Measurements from ENCODE around the gene AHNAK. TPM values are rescaled to one million over a fixed set of nuclear protein-coding genes. Genes with fewer than 3 reads are reported as not detected.
"Not testable (repeated sequence)": the region's sequence is repeated elsewhere in the genome, so short reads cannot be mapped to it uniquely, and the experiment has no call there.

AHNAK gene
- total RNA-seq, 2 experiments from 2014 or later, result 180 to 390 TPM

DNA sequence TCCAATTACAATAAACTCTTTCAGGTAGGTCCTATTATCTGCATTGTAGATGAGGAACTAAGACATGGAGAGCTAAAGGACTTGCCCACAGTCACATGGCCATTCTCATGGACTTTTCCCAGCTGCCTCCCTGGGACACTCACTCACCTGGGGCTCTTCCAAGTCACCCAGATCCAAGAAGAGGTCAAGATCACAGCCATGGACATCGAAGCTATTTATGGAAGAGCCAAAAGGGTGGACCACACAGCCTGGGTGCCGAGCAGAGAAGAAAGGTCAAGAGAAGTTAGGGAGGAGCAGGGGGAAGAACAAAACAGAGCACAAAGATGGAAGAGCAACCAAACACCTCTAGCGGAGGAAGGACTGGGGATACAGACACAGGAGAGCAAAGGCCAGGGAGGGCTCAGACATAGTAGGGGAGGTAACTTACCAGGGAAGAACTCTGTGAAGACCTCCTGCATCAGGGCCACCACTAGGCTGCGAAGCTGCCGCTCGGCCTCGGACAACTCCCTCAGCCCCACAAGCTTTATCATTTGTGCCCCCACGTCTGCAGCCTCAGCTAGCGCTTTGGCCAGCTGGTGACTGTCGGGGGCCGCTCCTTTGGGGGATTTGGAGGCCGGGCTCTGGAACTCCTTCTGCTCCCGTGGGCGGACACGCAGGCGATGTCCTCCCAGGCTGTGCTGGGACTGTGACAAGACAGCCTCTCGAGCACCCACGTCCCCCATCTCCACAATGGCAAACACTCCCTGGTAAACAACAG is 34.5 kb upstream of the AHNAK start:
- Mint-ChIP-seq H3K4me3 (no peak overlapping the region), H3K4me1 (no peaks in the 10 kb centered on the region), H3K27ac (no peak overlapping the region), H3K27me3 (no peaks in the 10 kb centered on the region), H3K9me3 (ENCODE audit: low read depth) (no peaks in the 10 kb centered on the region), H3K36me3 (peaks cover 24% of the 10 kb centered on the region)
- no peak for DNase-seq
- CTCF ChIA-PET, result interaction anchor here (2.5 kb wide), 1 partner anchor 10 kb away, joined by 8 read pairs; the partner anchor contains the start of gene TUT1
- ATAC-seq, result no peak

DNA sequence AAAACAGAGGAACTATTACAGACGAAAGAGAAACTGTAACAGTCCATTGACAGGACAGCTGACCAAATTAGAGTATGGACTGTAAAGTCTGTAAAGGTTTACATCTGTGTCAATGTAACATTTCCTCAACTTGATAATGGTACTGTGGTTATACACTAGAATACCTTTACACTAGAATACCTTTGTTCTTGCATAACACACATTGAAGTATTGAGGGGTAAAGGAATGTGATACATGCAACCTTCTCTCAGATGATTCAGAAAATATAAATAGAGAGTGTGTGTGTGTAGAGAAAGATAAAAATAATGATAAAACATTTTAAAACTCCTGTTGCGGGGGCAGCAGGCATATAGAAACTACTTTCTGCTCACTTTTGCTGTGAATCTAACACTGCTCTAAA is 32.6 kb upstream of the AHNAK start:
- ATAC-seq, result no peak
- peaks cover 13% of the 10 kb centered on the region for H3K4me1 Mint-ChIP-seq
- H3K27ac Mint-ChIP-seq, result no peak overlapping the region
- peaks cover 24% of the 10 kb centered on the region for H3K36me3 Mint-ChIP-seq
- DNase-seq, result no peak
- no peak overlapping the region for H3K4me3 Mint-ChIP-seq
- no peaks in the 10 kb centered on the region for H3K9me3 Mint-ChIP-seq (ENCODE audit: low read depth)
- H3K27me3 Mint-ChIP-seq, result no peaks in the 10 kb centered on the region
- CTCF ChIA-PET, result interaction anchor here (0.9 to 1.6 kb wide), 3 partner anchors 12 to 155 kb away, joined by 4 to 5 read pairs (median 5); partner anchors contain the start of gene TUT1

DNA sequence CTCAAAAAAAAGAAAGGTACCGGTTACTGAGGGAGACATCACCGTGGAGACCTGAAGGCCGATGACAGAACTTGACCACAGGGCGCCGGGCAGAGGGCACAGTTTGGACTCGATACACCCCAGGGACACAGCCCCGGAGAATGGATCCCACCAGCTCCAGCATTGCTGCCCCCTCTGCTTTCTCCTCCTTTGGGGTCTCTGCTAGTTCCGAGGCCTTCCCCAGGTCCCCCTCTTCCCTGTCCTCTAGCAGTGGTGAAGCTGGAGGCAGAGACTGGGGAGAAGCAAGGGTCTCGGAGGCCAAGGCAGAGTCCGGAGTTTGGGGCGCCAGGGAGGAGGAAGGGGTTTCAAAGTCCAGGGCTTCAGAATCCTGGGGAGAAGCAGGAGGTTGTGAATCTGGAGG is 31.9 kb upstream of the AHNAK start:
- Mint-ChIP-seq H3K27me3 (no peaks in the 10 kb centered on the region), H3K27ac (no peak overlapping the region), H3K4me3 (no peak overlapping the region), H3K36me3 (peaks cover 21% of the 10 kb centered on the region), H3K9me3 (ENCODE audit: low read depth) (no peaks in the 10 kb centered on the region), H3K4me1 (peaks cover 13% of the 10 kb centered on the region)
- CTCF ChIA-PET, result interaction anchor here (0.9 to 1.6 kb wide), 3 partner anchors 13 to 154 kb away, joined by 4 to 5 read pairs (median 5); partner anchors contain the start of gene TUT1
- no peak for DNase-seq
- ATAC-seq, result no peak

DNA sequence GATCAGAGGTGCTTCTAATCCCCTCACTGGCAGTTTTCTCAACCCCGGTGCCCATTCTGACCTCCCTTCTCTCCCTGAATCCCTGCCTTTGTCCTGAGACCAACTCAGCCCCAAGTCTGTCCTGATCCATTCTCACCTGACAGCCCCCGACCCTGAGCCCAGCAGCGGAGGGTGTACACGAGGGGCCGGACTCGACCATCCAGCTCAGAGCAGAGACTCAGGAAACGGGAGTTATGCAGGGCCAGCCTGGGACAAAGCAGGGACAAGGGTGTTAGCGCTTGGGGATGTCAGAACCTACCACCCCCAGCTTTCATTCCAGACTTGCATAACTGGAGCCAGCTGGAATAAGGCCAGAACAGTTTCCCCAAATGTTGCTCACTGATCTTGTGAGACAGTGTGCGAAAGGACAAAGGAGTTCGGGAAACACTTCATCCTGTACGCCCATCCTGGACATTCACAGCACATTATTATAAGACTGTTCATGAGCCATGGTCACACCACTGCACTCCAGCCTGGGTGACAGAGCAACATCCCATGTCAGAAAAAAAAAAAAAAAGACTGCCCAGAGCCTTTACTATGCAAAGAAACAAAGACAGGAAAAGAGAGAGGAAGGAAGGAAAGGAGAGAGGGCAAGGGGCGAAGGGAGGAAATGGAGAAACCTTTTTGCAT is 30.6 kb upstream of the AHNAK start:
- peaks cover 28% of the 10 kb centered on the region for H3K36me3 Mint-ChIP-seq
- peaks cover 22% of the 10 kb centered on the region for H3K4me1 Mint-ChIP-seq
- CTCF ChIA-PET, result interaction anchor here (1.1 to 1.2 kb wide), 2 partner anchors 11 to 152 kb away, joined by 3 to 5 read pairs; no protein-coding TSS in a partner anchor
- H3K4me3 Mint-ChIP-seq, result no peak overlapping the region
- no peaks in the 10 kb centered on the region for H3K9me3 Mint-ChIP-seq (ENCODE audit: low read depth)
- no peak for DNase-seq
- no peak for ATAC-seq
- no peak overlapping the region for H3K27ac Mint-ChIP-seq
- no peaks in the 10 kb centered on the region for H3K27me3 Mint-ChIP-seq

DNA sequence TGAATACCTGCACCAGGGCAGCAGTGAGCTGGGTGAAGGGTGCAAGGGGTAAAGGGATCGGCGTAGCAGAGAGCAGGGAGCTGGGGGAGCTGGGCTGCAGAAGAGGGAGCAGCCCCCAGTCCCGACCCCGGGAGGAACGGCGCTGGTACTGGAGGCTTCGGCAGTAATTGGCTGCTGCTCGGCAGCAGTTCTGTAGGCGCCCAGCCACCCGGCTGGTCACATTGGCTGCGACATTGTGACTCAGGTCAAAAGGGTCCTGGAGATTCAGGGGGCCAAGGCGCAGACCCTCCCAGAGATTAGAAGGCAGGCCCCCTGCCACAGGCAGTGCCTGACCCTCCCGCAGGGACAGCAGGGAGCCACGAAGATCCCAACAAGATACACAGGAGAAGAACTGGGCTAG is 29.2 kb upstream of the AHNAK start:
- ATAC-seq (no peak), DNase-seq (no peak)
- CTCF ChIA-PET, result interaction anchor here (0.8 to 3.8 kb wide), 4 partner anchors 16 to 181 kb away, joined by 3 to 28 read pairs (median 4); partner anchors contain the start of gene TUT1
- peak overlapping the region; percentile 94 for H3K4me3 Mint-ChIP-seq
- peaks cover 35% of the 10 kb centered on the region for H3K4me1 Mint-ChIP-seq
- peaks cover 35% of the 10 kb centered on the region for H3K36me3 Mint-ChIP-seq
- H3K27ac Mint-ChIP-seq, result no peak overlapping the region
- no peaks in the 10 kb centered on the region for H3K27me3 Mint-ChIP-seq
- H3K9me3 Mint-ChIP-seq (ENCODE audit: low read depth), result no peaks in the 10 kb centered on the region

DNA sequence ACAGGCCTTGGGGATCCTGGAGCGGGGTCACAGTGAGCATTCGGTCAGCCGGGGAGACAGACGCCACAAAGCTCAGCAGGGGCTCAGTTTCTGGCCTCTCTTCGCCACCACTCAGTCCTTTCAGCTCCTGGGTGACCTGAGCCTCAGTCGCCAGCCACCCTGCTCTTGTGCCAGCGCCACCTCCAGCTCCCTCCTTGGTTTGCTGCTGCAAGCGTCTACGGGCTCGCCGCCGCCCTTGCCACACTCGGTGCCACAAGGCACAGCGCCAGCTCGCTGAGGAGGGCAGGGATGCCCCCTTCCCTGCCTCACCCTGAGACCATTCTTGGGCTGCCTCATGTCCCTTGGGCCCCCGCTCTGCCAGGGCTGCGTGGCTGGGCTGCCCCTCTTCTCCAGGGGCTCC is 28.6 kb upstream of the AHNAK start:
- peaks cover 41% of the 10 kb centered on the region for H3K4me1 Mint-ChIP-seq
- H3K27ac Mint-ChIP-seq, result peak overlapping the region; percentile 89
- CTCF ChIA-PET, result interaction anchor here (0.6 to 6.5 kb wide), 11 partner anchors 14 to 180 kb away, joined by 3 to 44 read pairs (median 5); partner anchors contain the start of gene TUT1
- H3K9me3 Mint-ChIP-seq (ENCODE audit: low read depth), result no peaks in the 10 kb centered on the region
- no peaks in the 10 kb centered on the region for H3K27me3 Mint-ChIP-seq
- peak overlapping the region; percentile 94 for H3K4me3 Mint-ChIP-seq
- ATAC-seq (no peak), DNase-seq (no peak)
- peaks cover 40% of the 10 kb centered on the region for H3K36me3 Mint-ChIP-seq

DNA sequence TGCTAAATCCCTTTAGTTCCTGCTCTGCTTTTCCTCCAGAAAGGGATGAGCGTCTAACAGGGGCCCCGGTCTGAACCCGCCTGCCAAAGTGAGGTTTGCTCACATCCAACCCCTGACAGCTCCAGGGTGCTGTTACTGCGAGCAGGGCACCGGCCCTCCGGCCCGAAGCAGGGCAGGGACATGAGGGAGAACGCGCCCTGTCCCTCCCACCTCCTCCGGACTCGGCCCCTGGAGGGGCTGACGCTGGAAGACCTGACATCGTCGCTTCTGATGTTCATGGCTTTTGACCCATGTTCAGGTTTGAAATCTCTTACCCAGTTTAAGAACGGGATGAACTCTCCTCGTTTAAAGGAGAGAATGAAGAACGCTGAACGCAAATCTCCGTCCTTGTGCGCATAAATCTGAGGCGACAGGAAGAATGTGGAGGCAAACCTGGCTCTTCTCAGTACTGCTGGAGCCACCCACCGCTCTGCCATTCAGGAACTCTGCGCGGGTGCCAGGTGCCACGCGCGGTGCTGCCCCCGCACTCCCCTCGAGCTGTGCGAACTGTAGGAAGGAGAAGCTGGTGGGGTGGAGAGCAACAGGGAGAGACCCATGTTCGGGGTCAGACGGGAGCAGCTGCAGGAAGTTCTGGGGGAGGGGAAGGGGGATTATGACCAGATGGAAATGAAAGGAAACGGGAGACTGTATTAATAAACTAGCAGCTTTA is 27.9 kb upstream of the AHNAK start:
- Mint-ChIP-seq H3K9me3 (ENCODE audit: low read depth) (no peaks in the 10 kb centered on the region), H3K36me3 (peaks cover 44% of the 10 kb centered on the region), H3K27ac (peak overlapping the region; percentile 89), H3K4me3 (peak overlapping the region; percentile 94), H3K27me3 (no peaks in the 10 kb centered on the region), H3K4me1 (peaks cover 45% of the 10 kb centered on the region)
- ATAC-seq, result peak; percentile 21
- CTCF ChIA-PET, result interaction anchor here (0.5 to 6.5 kb wide), 19 partner anchors 13 to 248 kb away, joined by 3 to 60 read pairs (median 5); partner anchors contain the start of genes HNRNPUL2 and TUT1
- DNase-seq, result no peak

DNA sequence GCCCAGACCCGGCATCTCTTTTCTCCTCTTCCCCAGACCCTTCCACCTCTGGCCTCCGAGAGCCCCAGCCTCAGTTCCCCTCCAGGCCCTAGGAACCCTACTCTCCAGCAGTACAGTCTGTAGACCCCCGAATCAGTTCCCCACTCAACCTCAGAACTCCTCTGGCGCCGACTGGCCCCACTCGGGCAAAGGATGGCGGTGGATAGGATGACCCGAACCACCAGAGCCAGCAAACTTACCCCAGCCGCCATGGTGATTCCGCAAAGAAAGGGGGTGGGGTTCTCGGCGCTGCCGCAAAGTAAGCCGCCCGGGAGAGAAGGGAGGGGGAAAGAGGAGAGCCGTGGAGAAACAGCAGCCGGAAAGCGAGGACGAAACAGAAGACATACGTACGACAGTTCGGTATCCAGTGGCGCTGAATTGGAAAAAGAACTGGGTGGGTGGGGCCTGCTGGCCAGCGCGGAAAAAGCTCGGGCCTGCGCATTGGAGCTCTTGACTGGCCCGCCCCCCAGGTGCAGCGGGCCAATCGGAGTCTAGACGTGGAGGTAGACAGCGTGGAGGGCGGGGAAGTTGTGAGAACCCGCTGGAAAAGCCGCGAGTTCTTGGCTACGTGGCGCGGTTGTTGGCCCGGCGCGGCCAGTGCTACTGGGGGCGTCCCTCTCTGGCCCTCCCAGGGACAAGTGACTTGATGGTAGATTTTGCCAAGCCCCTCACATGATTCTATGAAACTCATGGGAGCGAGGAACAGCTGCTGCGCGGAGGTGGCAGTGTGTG is 27.2 kb upstream of the AHNAK start, which contains the start of gene EEF1G:
TSS of gene EEF1G (minus strand) at position 300 of the 771 bp plus-strand sequence. CDS start at position 251, 49 bp downstream.
- H3K4me3 Mint-ChIP-seq, result peak within 1 kb of the TSS; percentile 94
- peaks cover 51% of the 10 kb centered on the region for H3K4me1 Mint-ChIP-seq
- H3K9me3 Mint-ChIP-seq (ENCODE audit: low read depth), result no peaks in the 10 kb centered on the region
- ATAC-seq, result peak; percentile 94
- no peaks in the 10 kb centered on the region for H3K27me3 Mint-ChIP-seq
- CTCF ChIA-PET, result interaction anchor here (0.5 to 6.5 kb wide), 15 partner anchors 14 to 248 kb away, joined by 3 to 60 read pairs (median 5); partner anchors contain the start of genes HNRNPUL2 and TUT1
- H3K36me3 Mint-ChIP-seq, result peaks cover 47% of the 10 kb centered on the region
- peak within 1 kb of the TSS; percentile 89 for H3K27ac Mint-ChIP-seq
- DNase-seq, result peak; percentile 100

DNA sequence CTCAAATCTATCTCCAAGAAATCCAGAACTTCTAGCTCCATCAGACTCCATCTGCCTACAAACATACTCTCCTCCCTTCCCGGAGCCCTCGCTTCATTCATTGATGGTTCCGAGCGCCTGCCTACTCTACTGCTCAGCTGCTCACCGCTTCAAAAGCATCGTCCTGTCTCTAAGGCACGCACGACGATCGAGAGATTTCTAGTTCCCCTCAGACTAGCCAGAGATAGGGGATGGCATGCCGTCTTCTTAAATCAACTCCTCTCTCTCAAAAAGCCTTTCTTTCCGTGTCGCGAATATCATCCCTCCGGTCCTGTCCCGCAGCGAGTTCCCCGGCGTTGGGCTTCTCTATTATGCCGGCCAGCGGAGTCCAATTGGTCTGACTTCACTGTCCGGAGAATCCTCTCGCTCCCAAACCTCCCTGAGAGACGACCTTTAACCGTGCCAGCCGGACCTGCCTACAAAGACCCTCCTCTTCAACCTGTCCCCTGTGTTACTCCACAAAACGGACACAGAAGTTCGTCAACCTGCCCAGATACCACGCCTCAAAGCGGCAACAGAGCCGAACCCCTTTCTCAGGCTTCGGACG is 26.5 kb upstream of the AHNAK start:
- CTCF ChIA-PET, result interaction anchor here (1.0 to 6.5 kb wide), 11 partner anchors 14 to 180 kb away, joined by 3 to 60 read pairs (median 6); partner anchors contain the start of gene TUT1
- no peak for DNase-seq

DNA sequence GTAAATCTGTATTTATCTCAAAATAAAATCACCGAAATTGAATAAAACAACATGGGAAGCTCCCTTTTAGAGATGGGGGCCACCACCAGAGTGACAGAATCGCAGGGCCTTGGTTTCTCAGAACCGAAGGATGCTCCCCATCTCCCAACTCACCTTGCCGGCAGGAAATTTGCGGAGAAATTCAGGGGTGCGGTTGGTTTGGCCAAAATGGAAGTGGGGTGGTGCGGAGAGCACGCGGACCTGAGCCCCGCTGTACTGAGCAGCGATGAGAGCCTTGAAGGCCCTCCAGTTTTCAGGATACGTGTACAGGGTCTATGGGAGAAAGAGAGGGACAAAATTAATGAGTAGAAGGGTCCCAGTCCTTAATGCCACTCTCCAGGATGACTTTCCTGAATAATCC is 25.8 kb upstream of the AHNAK start:
- peaks cover 59% of the 10 kb centered on the region for H3K4me1 Mint-ChIP-seq
- peak overlapping the region; percentile 94 for H3K4me3 Mint-ChIP-seq
- H3K36me3 Mint-ChIP-seq, result peaks cover 47% of the 10 kb centered on the region
- ATAC-seq, result no peak
- no peaks in the 10 kb centered on the region for H3K9me3 Mint-ChIP-seq (ENCODE audit: low read depth)
- no peak for DNase-seq
- H3K27ac Mint-ChIP-seq, result peak overlapping the region; percentile 89
- H3K27me3 Mint-ChIP-seq, result no peaks in the 10 kb centered on the region
- CTCF ChIA-PET, result interaction anchor here (0.6 to 6.5 kb wide), 7 partner anchors 13 to 148 kb away, joined by 3 to 60 read pairs (median 27); partner anchors contain the start of gene TUT1

More for the DNA sequence above, 26.5 kb upstream of the AHNAK start:
- no peaks in the 10 kb centered on the region for H3K9me3 Mint-ChIP-seq (ENCODE audit: low read depth)
- no peak for ATAC-seq
- no peaks in the 10 kb centered on the region for H3K27me3 Mint-ChIP-seq
- H3K4me3 Mint-ChIP-seq, result peak overlapping the region; percentile 94
- H3K27ac Mint-ChIP-seq, result peak overlapping the region; percentile 89
- peaks cover 55% of the 10 kb centered on the region for H3K4me1 Mint-ChIP-seq
- peaks cover 49% of the 10 kb centered on the region for H3K36me3 Mint-ChIP-seq

DNA sequence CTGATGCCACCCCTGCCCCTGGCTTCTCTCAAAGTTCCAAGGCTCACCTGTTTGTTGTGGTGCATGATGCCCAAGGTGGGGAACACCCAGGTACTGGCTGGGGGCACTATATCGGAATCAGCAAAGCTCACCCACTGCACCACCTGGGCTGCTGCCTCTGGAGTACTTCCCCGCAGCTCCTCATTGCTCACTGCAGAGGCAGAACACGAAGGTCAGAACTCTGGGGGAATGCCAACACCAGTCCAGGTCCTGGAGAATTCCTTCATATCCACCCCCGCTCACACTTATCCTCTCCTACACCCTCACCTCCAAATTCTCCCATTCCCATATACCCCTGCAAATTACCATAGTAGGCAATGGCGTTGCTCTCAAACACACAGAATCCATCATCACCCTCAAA is 24.9 kb upstream of the AHNAK start:
- ATAC-seq; H3K9me3 Mint-ChIP-seq (ENCODE audit: low read depth); H3K27me3 Mint-ChIP-seq; DNase-seq: not testable (repeated sequence)
- peak overlapping the region; percentile 94 for H3K4me3 Mint-ChIP-seq
- peaks cover 66% of the 10 kb centered on the region for H3K4me1 Mint-ChIP-seq
- CTCF ChIA-PET, result interaction anchor here (1.2 to 7.3 kb wide), 5 partner anchors 12 to 177 kb away, joined by 4 to 60 read pairs (median 44); partner anchors contain the start of gene TUT1
- H3K27ac Mint-ChIP-seq, result peak overlapping the region; percentile 48
- H3K36me3 Mint-ChIP-seq, result peaks cover 51% of the 10 kb centered on the region

DNA sequence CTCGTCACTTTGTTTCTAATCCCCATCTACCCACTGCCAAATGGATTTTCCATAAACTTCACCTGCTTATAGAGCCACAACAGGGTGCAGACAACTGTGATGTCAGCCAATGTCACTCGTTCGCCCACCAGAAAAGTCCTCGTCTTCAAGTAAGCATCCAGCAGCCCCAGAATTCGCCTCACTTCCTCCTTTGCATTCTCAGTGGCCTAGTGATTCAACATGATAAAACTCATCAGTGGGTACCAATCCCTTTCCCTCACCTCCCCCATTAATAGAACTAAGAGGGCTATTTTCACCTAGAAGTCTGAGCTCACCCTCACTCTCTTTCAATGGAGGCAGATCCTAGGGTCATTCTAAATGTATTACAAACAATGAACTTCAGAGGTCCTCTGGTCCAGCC is 24.3 kb upstream of the AHNAK start:
- not testable (repeated sequence) for DNase-seq; H3K9me3 Mint-ChIP-seq (ENCODE audit: low read depth); H3K27me3 Mint-ChIP-seq; ATAC-seq
- H3K36me3 Mint-ChIP-seq, result peaks cover 56% of the 10 kb centered on the region
- peak overlapping the region; percentile 28 for H3K4me3 Mint-ChIP-seq
- CTCF ChIA-PET, result interaction anchor here (1.0 to 7.3 kb wide), 7 partner anchors 12 to 191 kb away, joined by 4 to 60 read pairs (median 9); partner anchors contain the start of gene TUT1
- peaks cover 72% of the 10 kb centered on the region for H3K4me1 Mint-ChIP-seq
- peak overlapping the region; percentile 48 for H3K27ac Mint-ChIP-seq

Measured in activated CD8-positive, alpha-beta memory T cell treated with anti-CD3 and anti-CD28 coated beads, Interleukin-2, amount 10 ng/mL, durations not matched to agents 7 days and 5 days (primary cell).